ENCODE results near the gene COL26A1. TPM values are rescaled to one million over a fixed set of nuclear protein-coding genes. Genes with fewer than 3 reads are reported as not detected.

Gene COL26A1
- total and polyA plus RNA-seq, 7 experiments from 2014 or later: 0.24 TPM; not detected in 6

- Mint-ChIP-seq H3K36me3 (no peaks in the 10 kb centered on the region), H3K27ac (no peak overlapping the region), H3K4me1 (peaks cover 6 to 14% (median 9%) of the 10 kb centered on the region in 7 donors), H3K9me3 (no peaks in the 10 kb centered on the region), H3K27me3 (peaks cover 7 to 36% (median 28%) of the 10 kb centered on the region in 5 donors), H3K4me3 (no peak overlapping the region)
- no peak for ATAC-seq
- Histone ChIP-seq H3K36me3 (ENCODE audit: control insufficient read depth in 2 of 3, insufficient read depth in 3 of 3, low read length in 3 of 3) (no peaks in the 10 kb centered on the region), H3K4me1 (ENCODE audit: control insufficient read depth in 2 of 2, insufficient read depth in 2 of 2, low read length in 2 of 2) (peaks cover 0 to 11% of the 10 kb centered on the region in 2 donors), H3K4me3 (ENCODE audit: low read length) (no peak overlapping the region), H3K27ac (ENCODE audit: low read depth, low read length) (no peak overlapping the region), H3K27me3 (ENCODE audit: control insufficient read depth in 2 of 2, insufficient read depth in 2 of 2, low read length in 2 of 2) (no peaks in the 10 kb centered on the region), H3K9me3 (ENCODE audit: control insufficient read depth in 2 of 3, low read length in 3 of 3) (no peaks in the 10 kb centered on the region)
- POLR2A ChIA-PET: no interaction called here
- CTCF ChIA-PET: interaction anchor here (4.1 kb wide), 1 partner anchor 43 kb away, joined by 25 read pairs; no protein-coding TSS in a partner anchor
- intact Hi-C loops (cut with micrococcal nuclease): no loop called here
- no peak for DNase-seq
Measured at GRCh38 chr7:101367676-101368075, 5.0 kb downstream of the COL26A1 start.

- no peak overlapping the region for H3K27ac Mint-ChIP-seq
- H3K27ac ChIP-seq (ENCODE audit: low read depth, low read length): no peak overlapping the region
- intact Hi-C loops (cut with micrococcal nuclease): no loop called here
- H3K36me3 Mint-ChIP-seq: no peaks in the 10 kb centered on the region
- H3K36me3 ChIP-seq (ENCODE audit: control insufficient read depth in 2 of 3, insufficient read depth in 3 of 3, low read length in 3 of 3): no peaks in the 10 kb centered on the region
- ChIA-PET CTCF (interaction anchor here (0.5 to 4.1 kb wide), 3 partner anchors 42 to 190 kb away, joined by 3 to 25 read pairs (median 4); no protein-coding TSS in a partner anchor), POLR2A (no interaction called here)
- H3K9me3 ChIP-seq (ENCODE audit: control insufficient read depth in 2 of 3, low read length in 3 of 3): no peaks in the 10 kb centered on the region
- no peak overlapping the region for H3K4me3 ChIP-seq (ENCODE audit: low read length)
- no peak for DNase-seq
- H3K4me3 Mint-ChIP-seq: no peak overlapping the region
- H3K4me1 ChIP-seq (ENCODE audit: control insufficient read depth in 2 of 2, insufficient read depth in 2 of 2, low read length in 2 of 2): peaks cover 0 to 11% of the 10 kb centered on the region in 2 donors
- H3K4me1 Mint-ChIP-seq: peaks cover 6 to 14% (median 9%) of the 10 kb centered on the region in 7 donors
- no peaks in the 10 kb centered on the region for H3K27me3 ChIP-seq (ENCODE audit: control insufficient read depth in 2 of 2, insufficient read depth in 2 of 2, low read length in 2 of 2)
- no peaks in the 10 kb centered on the region for H3K9me3 Mint-ChIP-seq
- peaks cover 11 to 38% (median 28%) of the 10 kb centered on the region in 5 donors for H3K27me3 Mint-ChIP-seq
- no peak for ATAC-seq
Measured at GRCh38 chr7:101368422-101369165, 5.9 kb downstream of the COL26A1 start.

GRCh38 chr7:101370836-101371235 lies 8.2 kb downstream of the COL26A1 start:
- H3K27me3 Mint-ChIP-seq: peaks cover 8 to 28% (median 21%) of the 10 kb centered on the region in 5 donors
- CTCF ChIA-PET: interaction anchor here (1.0 kb wide), 1 partner anchor 40 kb away, joined by 3 read pairs; no protein-coding TSS in a partner anchor
- H3K4me3 Mint-ChIP-seq: peak overlapping the region in 1 of 10 donors; percentile 37
- Histone ChIP-seq H3K27me3 (ENCODE audit: control insufficient read depth in 2 of 2, insufficient read depth in 2 of 2, low read length in 2 of 2) (no peaks in the 10 kb centered on the region), H3K27ac (ENCODE audit: low read depth, low read length) (no peak overlapping the region), H3K4me3 (ENCODE audit: low read length) (no peak overlapping the region), H3K9me3 (ENCODE audit: control insufficient read depth in 2 of 3, low read length in 3 of 3) (no peaks in the 10 kb centered on the region), H3K4me1 (ENCODE audit: control insufficient read depth in 2 of 2, insufficient read depth in 2 of 2, low read length in 2 of 2) (peaks cover 0 to 6% of the 10 kb centered on the region in 2 donors), H3K36me3 (ENCODE audit: control insufficient read depth in 2 of 3, insufficient read depth in 3 of 3, low read length in 3 of 3) (no peaks in the 10 kb centered on the region)
- H3K27ac Mint-ChIP-seq: peak overlapping the region in 2 of 9 donors; percentile 2 to 14
- no peaks in the 10 kb centered on the region for H3K36me3 Mint-ChIP-seq
- H3K4me1 Mint-ChIP-seq: peaks cover 6 to 14% (median 8%) of the 10 kb centered on the region in 7 donors
- intact Hi-C loops (cut with micrococcal nuclease): no loop called here
- DNase-seq (no peak), ATAC-seq (peak; percentile 52)
- H3K9me3 Mint-ChIP-seq: no peaks in the 10 kb centered on the region
- POLR2A ChIA-PET: no interaction called here

GRCh38 chr7:101373812-101374614 lies 11.3 kb downstream of the COL26A1 start:
- Histone ChIP-seq H3K27ac (ENCODE audit: low read depth, low read length) (no peak overlapping the region), H3K4me3 (ENCODE audit: low read length) (no peak overlapping the region), H3K4me1 (ENCODE audit: control insufficient read depth in 2 of 2, insufficient read depth in 2 of 2, low read length in 2 of 2) (peaks cover 0 to 6% of the 10 kb centered on the region in 2 donors), H3K36me3 (ENCODE audit: control insufficient read depth in 2 of 3, insufficient read depth in 3 of 3, low read length in 3 of 3) (no peaks in the 10 kb centered on the region), H3K9me3 (ENCODE audit: control insufficient read depth in 2 of 3, low read length in 3 of 3) (no peaks in the 10 kb centered on the region), H3K27me3 (ENCODE audit: control insufficient read depth in 2 of 2, insufficient read depth in 2 of 2, low read length in 2 of 2) (no peaks in the 10 kb centered on the region)
- no peak for DNase-seq
- peaks cover 6 to 14% (median 8%) of the 10 kb centered on the region in 7 donors for H3K4me1 Mint-ChIP-seq
- H3K4me3 Mint-ChIP-seq: no peak overlapping the region
- POLR2A ChIA-PET: no interaction called here
- peaks cover 5 to 15% (median 11%) of the 10 kb centered on the region in 5 donors for H3K27me3 Mint-ChIP-seq
- intact Hi-C loops (cut with micrococcal nuclease): no loop called here
- no peaks in the 10 kb centered on the region for H3K9me3 Mint-ChIP-seq
- CTCF ChIA-PET: no interaction called here
- ATAC-seq: no peak
- no peaks in the 10 kb centered on the region for H3K36me3 Mint-ChIP-seq
- H3K27ac Mint-ChIP-seq: peak overlapping the region in 2 of 9 donors; percentile 54 to 74

- no peak overlapping the region for H3K4me3 ChIP-seq (ENCODE audit: low read length)
- CTCF ChIA-PET: no interaction called here
- POLR2A ChIA-PET: no interaction called here
- no peak for DNase-seq
- no peak overlapping the region for H3K4me3 Mint-ChIP-seq
- no peak overlapping the region for H3K27ac ChIP-seq (ENCODE audit: low read depth, low read length)
- H3K36me3 Mint-ChIP-seq: no peaks in the 10 kb centered on the region
- peaks cover 6 to 14% (median 8%) of the 10 kb centered on the region in 7 donors for H3K4me1 Mint-ChIP-seq
- intact Hi-C loops (cut with micrococcal nuclease): no loop called here
- no peaks in the 10 kb centered on the region for H3K9me3 ChIP-seq (ENCODE audit: control insufficient read depth in 2 of 3, low read length in 3 of 3)
- no peak for ATAC-seq
- no peak overlapping the region for H3K27ac Mint-ChIP-seq
- no peaks in the 10 kb centered on the region for H3K27me3 ChIP-seq (ENCODE audit: control insufficient read depth in 2 of 2, insufficient read depth in 2 of 2, low read length in 2 of 2)
- H3K9me3 Mint-ChIP-seq: peaks cover 0 to 1% (median 0%) of the 10 kb centered on the region in 11 donors
- H3K4me1 ChIP-seq (ENCODE audit: control insufficient read depth in 2 of 2, insufficient read depth in 2 of 2, low read length in 2 of 2): peaks cover 0 to 6% of the 10 kb centered on the region in 2 donors
- peaks cover 5 to 17% (median 14%) of the 10 kb centered on the region in 5 donors for H3K27me3 Mint-ChIP-seq
- H3K36me3 ChIP-seq (ENCODE audit: control insufficient read depth in 2 of 3, insufficient read depth in 3 of 3, low read length in 3 of 3): no peaks in the 10 kb centered on the region
Measured at GRCh38 chr7:101374990-101375389, 12.3 kb downstream of the COL26A1 start.

GRCh38 chr7:101376601-101377000 lies 13.9 kb downstream of the COL26A1 start:
- intact Hi-C loops (cut with micrococcal nuclease): no loop called here
- DNase-seq (no peak), ATAC-seq (no peak)
- no peak overlapping the region for H3K4me3 ChIP-seq (ENCODE audit: low read length)
- no peaks in the 10 kb centered on the region for H3K36me3 ChIP-seq (ENCODE audit: control insufficient read depth in 2 of 3, insufficient read depth in 3 of 3, low read length in 3 of 3)
- Mint-ChIP-seq H3K9me3 (peaks cover 0 to 6% (median 3%) of the 10 kb centered on the region in 11 donors), H3K4me1 (peaks cover 0 to 4% (median 0%) of the 10 kb centered on the region in 7 donors), H3K27me3 (peaks cover 0 to 18% (median 7%) of the 10 kb centered on the region in 5 donors), H3K27ac (no peak overlapping the region), H3K36me3 (peaks cover 0 to 4% (median 0%) of the 10 kb centered on the region in 5 donors), H3K4me3 (no peak overlapping the region)
- no peak overlapping the region for H3K27ac ChIP-seq (ENCODE audit: low read depth, low read length)
- ChIA-PET CTCF (no interaction called here), POLR2A (no interaction called here)
- no peaks in the 10 kb centered on the region for H3K27me3 ChIP-seq (ENCODE audit: control insufficient read depth in 2 of 2, insufficient read depth in 2 of 2, low read length in 2 of 2)
- no peaks in the 10 kb centered on the region for H3K4me1 ChIP-seq (ENCODE audit: control insufficient read depth in 2 of 2, insufficient read depth in 2 of 2, low read length in 2 of 2)
- no peaks in the 10 kb centered on the region for H3K9me3 ChIP-seq (ENCODE audit: control insufficient read depth in 2 of 3, low read length in 3 of 3)

All from naive thymus-derived CD4-positive, alpha-beta T cell (primary cell).